Peyer's patch (tissue), 4 donors: Measurements from ENCODE around the gene CD8A.

Experiments used
- POLR2A ChIP-seq, 2 donors: fragments of 450-650 bp; IDR thresholded peaks; one replicate each; pipeline ENCODE4 v1.5.1; 2017; ENCODE audit warnings: antibody characterized with exemption in 2 of 2, mild to moderate bottlenecking in 2 of 2, moderate library complexity in 2 of 2
- TF ChIP-seq, protein P1 (sequence below), 6 experiments: fragments of 450-650 bp in 4 of 6; fragments of 200-600 bp in 2 of 6; sonication (generic) in 1 of 6; IDR thresholded peaks; one replicate each; pipeline ENCODE4 v1.5.1; 2017 to 2019; ENCODE audit warnings: antibody characterized with exemption in 6 of 6, mild to moderate bottlenecking in 3 of 6, moderate library complexity in 1 of 6

- TF ChIP-seq, protein P1, sequence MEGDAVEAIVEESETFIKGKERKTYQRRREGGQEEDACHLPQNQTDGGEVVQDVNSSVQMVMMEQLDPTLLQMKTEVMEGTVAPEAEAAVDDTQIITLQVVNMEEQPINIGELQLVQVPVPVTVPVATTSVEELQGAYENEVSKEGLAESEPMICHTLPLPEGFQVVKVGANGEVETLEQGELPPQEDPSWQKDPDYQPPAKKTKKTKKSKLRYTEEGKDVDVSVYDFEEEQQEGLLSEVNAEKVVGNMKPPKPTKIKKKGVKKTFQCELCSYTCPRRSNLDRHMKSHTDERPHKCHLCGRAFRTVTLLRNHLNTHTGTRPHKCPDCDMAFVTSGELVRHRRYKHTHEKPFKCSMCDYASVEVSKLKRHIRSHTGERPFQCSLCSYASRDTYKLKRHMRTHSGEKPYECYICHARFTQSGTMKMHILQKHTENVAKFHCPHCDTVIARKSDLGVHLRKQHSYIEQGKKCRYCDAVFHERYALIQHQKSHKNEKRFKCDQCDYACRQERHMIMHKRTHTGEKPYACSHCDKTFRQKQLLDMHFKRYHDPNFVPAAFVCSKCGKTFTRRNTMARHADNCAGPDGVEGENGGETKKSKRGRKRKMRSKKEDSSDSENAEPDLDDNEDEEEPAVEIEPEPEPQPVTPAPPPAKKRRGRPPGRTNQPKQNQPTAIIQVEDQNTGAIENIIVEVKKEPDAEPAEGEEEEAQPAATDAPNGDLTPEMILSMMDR (IDR thresholded peaks at IDR 0.05) = no peak
- TF ChIP-seq POLR2A (IDR thresholded peaks at IDR 0.05) = no peak
Measured at GRCh38 chr2:86774862-86775261, 15.9 kb downstream of the CD8A start.
